ENCODE data around the gene CDC14A.

Gene CDC14A

DNA sequence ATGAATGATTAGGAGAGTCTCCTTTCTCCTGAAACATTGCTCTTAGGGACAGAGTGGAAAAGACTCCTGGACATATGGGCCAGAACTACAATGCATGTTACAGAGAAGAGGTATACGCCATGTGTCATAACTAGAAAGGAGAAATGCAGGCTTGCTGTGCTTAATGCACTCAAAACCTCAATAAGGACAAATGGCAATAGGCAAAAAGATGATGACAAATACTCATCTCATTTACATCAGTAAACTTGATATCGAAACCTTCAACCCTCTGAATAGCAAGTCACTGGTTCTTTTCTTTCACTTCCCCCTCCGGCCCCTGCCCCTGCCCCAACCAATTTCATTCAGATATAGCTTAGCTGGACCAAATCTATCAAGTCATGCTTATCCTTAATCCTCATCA lies 183.7 kb downstream of the CDC14A start:
- no peak for DNase-seq (ENCODE audit: low read depth, low spot score)

DNA sequence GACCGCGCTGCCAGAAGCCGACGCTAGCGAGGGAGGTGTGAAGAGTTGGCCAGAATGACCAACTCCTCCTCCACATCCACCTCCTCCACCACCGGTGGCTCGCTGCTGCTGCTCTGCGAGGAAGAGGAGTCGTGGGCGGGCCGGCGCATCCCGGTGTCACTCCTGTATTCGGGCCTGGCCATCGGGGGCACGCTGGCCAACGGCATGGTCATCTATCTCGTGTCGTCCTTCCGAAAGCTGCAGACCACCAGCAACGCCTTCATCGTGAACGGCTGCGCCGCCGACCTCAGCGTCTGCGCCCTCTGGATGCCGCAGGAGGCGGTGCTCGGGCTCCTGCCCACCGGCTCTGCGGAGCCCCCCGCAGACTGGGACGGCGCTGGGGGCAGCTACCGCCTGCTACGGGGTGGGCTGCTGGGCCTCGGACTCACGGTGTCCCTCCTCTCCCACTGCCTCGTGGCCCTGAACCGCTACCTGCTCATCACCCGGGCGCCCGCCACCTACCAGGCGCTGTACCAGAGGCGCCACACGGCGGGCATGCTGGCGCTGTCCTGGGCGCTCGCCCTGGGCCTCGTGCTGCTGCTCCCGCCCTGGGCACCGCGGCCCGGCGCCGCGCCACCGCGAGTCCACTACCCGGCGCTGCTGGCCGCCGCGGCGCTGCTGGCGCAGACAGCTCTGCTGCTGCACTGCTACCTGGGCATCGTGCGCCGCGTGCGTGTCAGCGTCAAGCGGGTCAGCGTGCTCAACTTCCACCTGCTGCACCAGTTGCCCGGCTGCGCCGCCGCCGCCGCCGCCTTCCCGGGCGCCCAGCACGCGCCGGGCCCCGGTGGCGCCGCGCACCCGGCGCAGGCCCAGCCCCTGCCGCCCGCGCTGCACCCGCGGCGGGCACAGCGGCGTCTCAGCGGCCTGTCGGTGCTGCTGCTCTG lies 186.9 kb downstream of the CDC14A start:
- peak; percentile 63 for DNase-seq (ENCODE audit: low read depth, low spot score)

DNA sequence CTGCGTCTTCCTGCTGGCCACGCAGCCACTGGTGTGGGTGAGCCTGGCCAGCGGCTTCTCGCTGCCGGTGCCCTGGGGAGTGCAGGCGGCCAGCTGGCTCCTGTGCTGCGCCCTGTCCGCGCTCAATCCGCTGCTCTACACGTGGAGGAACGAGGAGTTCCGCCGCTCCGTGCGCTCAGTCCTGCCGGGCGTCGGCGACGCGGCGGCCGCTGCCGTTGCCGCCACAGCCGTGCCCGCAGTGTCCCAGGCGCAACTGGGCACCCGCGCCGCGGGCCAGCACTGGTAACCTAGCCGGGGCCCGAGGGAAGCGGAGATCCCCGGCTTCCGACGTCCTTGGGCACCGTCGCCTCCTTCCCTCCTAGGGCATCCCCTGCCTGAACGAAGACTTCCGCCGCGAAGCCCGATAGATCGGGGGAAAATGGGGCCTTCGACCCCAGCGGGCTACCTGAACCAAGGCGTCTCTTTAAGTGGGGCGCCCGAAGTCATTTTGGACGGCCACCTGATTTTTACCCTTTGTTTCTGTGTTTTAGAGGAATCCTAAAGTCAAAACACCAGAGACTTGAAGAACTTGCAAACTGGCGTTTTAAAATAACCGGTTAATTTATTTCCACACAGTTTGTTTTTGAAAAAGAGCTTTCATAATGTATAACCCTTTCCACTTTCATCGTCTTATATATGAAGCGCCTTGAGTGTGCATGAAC lies 187.7 kb downstream of the CDC14A start:
- DNase-seq (ENCODE audit: low read depth, low spot score) = peak; percentile 69

DNA sequence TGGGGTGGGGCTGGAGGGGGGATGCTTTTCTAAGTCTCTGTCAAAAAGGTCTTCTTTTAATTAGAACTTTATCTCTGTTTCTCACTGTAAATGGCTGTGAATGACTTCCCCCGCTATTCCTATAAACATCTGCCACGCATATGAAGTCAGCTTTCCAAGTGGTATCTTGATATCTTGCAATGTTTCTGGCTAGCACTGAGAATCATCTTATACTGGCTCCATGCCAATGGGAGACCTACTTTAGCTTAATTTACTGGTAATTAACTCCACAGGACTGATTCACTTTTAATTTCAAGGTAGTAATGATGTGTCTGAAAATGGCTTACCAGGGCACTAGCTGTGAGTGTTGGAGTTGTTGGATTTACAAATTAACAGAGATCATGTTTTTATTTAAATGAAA lies 190.0 kb downstream of the CDC14A start:
- no peak for DNase-seq (ENCODE audit: low read depth, low spot score)

DNA sequence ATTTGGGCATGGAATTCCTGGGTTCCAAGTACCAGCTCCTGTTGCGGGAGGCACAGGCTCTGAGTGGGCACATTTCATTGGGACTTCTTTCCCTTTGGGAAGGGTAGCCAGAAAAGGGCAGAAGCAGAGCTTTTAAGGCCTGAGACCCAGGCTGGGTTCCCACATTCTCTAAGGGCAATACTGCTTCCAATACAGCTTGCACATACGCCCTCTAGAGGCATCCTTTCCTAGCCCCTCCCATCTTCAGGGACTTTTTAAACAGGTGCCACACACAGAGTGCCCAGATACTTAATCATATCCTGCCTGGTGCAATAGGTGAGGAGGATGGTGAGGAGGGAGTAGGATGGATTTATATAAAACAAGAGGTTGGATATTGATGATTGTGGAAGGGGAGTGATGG lies 191.3 kb downstream of the CDC14A start:
- DNase-seq (ENCODE audit: low read depth, low spot score) = no peak

DNA sequence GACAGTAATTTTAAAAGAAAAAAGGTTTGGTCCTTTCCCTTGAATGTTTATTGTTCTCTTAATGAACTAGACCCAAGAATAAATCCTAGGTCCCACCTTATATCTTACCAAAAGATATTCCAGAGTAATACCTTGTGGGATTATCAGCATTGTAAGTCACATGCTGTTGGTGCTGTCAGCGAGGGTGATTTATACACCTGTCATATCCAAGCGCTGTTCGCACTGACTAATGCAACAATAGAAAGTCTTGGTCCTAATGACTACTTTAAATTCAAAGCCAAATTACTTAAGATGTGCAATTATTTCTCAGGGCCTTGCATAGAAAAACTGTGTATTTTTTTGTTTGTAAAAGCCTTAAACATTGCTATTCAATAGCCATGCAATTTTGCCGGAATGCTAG lies 192.5 kb downstream of the CDC14A start:
- DNase-seq (ENCODE audit: low read depth, low spot score) = no peak

DNA sequence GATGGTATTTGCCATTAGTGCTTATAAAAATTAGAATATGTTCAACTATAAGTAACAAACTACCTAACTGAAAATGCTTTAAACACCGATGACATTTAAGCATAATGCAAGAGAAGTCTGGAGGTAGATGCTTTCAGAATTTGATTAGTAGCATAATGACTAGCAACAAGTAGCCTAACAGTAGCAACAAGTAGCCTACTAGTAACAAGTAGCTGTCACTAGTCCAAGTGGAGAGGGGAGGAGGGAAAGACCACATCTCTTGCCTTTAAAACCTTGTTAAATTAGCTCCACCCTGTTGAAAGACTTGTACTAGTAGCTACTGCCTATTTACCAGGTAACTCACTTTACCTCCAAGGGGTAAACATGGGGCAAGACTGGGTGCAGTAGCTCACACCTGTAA lies 193.5 kb downstream of the CDC14A start:
- DNase-seq (ENCODE audit: low read depth, low spot score) = no peak

DNA sequence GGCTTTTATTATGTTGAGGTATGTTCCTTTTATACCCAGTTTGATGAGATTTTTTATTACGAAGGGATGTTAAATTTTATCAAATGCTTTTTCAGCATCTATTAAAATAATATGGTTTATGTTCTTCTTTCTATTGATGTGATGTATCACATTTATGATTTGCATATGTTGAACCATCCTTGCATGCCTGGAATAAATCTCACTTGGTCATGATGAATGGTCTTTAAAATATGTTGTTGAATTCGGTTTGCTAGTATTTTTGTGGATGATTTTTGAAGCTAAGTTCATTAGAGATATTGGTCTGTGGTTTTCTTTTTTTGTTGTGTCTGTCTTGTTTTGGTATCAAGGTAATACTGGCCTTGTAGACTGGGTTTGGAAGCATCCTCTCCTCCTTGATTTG lies 199.7 kb downstream of the CDC14A start:
- no peak for DNase-seq (ENCODE audit: low read depth, low spot score)

DNA sequence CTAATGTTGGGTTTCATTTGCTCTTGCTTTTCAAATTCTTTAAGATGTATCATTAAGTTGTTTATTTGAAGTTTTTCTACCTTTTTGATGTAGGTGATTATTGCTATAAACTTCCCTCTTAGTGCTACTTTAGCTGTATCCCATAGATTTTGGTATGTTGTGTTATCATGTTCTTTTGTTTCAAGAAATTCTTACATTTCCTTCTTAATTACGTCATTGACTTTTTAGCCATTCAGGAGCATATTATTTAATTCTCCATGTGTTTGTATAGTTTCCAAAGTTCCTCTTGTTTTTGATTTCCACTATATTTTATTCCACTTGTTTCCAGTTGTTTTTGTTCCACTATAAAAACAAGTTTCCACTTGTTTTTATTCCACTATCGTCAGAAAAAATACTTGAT lies 200.6 kb downstream of the CDC14A start:
- no peak for DNase-seq (ENCODE audit: low read depth, low spot score)

DNA sequence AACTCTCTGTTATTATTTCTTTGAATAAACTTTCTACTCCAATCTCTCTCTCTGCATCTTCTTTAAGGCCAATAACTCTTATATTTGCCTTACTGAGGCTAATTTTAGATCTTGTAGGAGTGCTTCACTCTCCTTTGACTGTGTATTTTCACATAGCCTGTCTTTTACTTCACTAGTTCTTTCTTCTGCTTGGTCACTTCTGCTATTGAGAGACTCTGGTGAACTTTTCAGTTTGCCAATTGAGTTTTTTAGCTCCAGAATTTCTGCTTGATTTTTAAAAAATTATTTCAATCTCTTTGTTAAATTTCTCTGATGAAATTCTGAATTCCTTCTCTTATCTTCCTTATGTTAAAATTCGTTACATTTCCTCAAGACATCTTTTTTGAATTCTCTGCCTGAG lies 203.9 kb downstream of the CDC14A start:
- no peak for DNase-seq (ENCODE audit: low read depth, low spot score)

DNA sequence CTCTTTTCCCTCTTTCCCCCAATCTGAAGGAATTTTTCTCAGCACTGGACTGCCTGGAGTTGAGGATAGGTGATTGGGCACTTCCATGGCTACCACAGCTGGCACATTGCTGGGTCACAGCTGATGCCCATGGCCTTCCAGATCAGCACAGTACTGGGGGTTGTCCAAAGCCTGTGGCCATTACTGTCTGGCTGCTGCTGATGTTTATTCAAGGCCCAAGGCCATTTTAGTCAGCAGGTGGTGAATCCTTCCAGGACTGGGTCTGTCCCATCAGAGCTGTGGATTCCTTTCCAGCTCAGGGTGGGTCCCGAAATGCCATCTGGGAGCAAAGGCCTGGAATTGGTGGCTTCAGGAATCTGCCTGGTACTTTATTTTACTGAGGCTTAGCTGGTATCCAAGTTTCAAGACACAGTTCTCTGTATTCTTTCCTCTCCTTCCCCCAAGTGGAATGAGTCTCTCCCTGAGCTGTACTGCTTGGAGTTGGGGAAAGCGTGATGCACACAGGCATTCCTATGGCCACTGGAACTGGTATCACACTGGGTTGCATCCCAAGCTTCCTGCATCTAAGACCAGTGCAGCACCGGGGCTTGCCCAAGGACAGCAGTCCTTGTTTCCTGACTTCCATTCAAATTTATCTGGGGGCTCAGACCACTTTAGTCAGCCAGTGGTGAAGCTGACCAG lies 204.8 kb downstream of the CDC14A start:
- DNase-seq (ENCODE audit: low read depth, low spot score) = no peak

DNA sequence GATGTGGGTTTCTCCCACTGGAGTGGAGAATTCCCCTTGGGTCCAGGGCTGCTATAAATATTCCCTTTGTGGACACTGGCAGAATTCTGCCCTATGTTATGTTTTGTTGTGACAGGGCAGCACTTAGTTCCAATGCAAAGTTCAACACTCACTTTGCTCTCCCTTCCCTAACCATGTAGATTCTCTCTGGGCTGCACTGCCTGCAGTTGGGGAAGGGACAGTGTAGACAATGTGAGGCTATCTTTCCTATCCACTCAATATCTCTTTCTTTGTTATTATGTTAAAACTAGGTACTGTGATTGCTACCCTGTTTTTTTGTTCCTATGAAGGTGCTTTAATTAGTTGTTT lies 205.3 kb downstream of the CDC14A start:
- DNase-seq (ENCODE audit: low read depth, low spot score) = no peak

DNA sequence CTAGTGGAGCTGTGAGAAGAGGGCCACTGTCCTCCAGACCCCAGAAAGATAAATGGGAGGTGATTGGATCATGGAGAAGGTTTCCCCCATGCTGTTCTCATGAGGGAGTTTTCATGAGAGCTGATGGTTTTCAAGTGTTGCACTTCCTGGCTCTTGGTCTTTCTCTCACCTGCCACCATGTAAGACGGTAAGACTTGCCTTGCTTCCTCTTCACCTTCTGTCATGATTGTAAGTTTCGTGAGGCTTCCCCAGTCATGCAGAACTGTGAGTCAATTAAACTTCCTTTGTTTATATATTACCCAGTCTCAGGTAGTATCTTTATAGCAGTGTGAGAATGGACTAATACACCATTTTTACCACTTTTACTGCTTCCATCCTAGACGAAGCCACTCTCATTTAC lies 213.2 kb downstream of the CDC14A start:
- DNase-seq (ENCODE audit: low read depth, low spot score) = no peak

DNA sequence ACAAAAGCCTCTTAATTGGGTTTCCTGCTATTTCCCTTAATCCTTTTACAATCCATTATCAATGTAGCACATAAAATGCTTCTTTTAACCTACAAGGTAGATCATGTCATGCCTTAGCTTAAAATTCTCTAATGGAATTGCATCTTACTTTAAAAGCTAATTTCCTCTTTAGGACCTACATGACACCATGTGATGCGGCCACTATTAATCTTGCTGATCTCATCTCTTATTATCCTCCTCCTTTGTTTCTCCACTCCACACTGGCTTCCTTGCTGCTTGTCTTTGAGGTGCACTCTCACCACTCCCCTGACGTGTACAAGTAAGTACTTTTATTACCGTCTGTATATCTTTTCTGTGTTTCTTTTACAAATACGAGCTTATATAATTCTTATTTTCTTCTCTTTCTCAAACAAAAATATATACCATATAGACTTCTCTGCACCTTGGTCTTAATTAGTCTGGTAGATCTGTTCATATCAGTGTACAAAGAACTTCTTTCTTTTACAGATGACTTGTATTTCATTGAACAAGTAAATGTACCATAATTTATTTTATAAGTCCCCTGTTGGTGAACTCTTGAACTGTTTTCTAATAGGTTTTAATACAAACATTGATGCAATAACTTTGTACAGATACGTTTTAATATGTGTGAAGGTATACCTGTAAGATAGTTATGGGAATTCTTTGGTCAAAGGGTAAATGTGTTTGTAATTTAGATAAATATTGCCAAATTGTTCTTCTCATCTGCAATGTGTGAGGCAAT lies 213.8 kb downstream of the CDC14A start:
- no peak for DNase-seq (ENCODE audit: low read depth, low spot score)

DNA sequence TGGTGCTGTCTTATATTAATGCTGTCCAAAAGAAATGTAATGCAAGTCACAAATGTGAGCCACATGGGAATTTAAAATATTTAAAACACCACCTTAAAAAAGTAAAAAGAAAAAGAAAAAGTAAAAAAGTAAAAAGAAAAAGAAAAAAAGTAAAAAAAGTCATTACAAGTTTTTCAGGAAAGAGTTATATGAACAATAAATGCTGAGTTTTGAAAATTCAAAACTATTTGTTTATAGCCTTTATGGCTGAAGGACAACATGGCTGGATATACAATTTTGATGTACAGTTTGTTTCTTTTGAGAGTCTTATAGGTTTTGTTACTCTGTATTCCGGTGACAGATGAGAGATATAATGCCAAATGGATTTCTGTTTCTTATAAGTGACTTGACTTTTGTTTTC lies 214.8 kb downstream of the CDC14A start:
- DNase-seq (ENCODE audit: low read depth, low spot score) = no peak
